DMS53 treated with DMSO at 0.1 percent for 48 hours (cell line): ENCODE results near the gene COA4.

Experiments used
- DNase-seq: peaks from one replicate; lab custom pipeline; 2025; ENCODE audit not compliant: unreplicated experiment; lab: John Stamatoyannopoulos, UW

Gene COA4

GRCh38 chr11:73866095-73866579 lies 10.5 kb downstream of the COA4 start:
- no peak for DNase-seq

- DNase-seq: no peak
Observed at GRCh38 chr11:73862986-73863385, 13.7 kb downstream of the COA4 start.

DNA sequence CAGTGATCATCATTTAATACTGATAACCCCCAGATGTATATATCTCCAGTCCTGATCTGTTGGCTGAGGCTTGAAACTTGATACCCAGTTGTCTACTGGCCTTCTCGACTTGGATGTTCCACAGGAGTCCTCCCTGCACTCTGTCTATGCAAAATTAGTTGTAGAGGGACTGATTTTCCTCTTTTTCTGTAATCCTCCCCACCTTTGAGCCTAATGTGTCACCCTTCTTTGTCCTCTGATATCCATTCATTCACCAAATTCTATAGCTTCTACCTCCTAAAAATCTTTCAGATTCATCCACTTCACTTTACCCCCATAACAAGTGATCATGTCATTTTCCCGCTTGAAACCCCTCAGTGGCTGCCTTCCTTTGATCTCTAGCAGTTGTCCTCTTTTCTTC lies 16.4 kb downstream of the COA4 start:
- DNase-seq: no peak

- no peak for DNase-seq
Observed at GRCh38 chr11:73859671-73860070, 17.0 kb downstream of the COA4 start.

DNA sequence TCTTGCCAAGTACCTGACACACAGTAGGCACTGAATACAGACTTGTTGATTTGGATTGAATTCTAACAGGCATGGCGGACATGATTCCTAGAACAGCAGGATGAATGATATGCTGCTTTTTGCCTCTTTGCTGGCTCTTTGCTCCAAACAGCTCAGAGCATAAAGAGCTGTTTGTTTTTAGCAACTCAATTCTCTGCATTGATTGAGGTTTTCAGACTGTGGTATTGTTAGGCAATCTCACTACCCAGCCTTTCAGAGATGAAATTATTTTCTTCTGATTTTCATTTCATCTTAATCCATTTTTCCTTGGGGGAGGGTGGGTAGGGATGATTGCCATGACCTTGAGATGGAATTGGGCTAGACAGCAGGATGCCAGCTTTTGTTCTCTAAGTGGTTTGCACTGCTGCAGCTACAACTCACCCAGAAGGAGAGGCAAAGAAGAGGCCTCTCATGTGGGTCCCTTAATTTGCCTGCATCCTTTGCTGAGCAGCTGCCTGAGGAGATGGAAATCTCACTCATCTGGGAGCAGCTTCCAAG lies 20.5 kb downstream of the COA4 start:
- no peak for DNase-seq

- DNase-seq: no peak
Observed at GRCh38 chr11:73854680-73855079, 22.0 kb downstream of the COA4 start.

DNA sequence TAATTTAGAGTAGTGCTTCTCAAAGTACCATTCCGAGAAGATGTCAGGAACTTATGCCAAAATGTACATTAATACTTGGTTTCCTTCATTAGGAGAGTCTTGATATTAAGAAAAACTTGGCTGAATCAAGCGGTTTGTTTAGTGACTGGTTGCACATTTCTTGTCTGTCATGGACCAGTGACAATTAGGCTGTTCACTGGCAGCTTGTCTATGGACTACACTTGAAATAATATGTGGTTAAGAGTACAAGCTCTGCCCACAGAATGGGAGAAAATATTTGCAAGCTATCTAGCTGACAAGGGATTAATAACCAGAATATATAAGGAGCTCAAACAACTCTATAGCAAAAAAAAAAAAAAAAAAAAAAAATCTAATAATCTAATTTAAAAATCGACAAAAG lies 24.6 kb downstream of the COA4 start:
- DNase-seq: no peak

DNA sequence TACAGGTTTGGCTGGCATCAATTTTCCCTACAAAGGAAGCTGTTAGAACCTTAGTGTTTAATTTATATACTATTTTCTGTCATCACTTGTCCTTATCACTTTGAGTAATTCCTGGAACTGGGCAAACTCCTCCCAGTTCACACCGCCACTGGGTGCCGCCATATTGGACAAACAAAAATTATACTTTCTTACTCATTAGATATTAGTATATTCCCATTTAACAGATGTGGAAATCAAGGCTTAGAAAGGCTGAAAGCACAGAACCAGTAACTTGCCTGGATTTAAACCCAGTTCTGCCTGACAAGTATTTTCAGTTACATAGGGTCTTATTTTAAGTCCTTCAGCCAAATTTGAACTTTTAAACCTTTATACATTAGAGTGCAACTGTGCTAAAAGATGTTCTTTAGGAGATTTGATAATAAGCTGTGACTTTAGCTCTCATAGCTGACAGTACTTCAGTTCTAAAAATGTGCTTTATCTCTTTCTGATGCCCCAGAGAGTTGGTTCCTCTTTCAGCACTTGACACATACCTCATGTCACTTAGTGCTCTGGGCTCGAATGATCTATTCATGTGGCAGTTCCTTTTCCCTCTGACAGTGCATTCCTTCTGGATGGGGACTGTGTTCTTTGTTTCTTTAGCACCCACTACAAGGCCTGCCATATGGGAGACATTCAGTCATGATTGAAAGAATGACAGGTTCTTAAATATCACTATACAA lies 25.4 kb downstream of the COA4 start:
- no peak for DNase-seq

- no peak for DNase-seq
Observed at GRCh38 chr11:73839123-73839457, 37.6 kb downstream of the COA4 start.

DNA sequence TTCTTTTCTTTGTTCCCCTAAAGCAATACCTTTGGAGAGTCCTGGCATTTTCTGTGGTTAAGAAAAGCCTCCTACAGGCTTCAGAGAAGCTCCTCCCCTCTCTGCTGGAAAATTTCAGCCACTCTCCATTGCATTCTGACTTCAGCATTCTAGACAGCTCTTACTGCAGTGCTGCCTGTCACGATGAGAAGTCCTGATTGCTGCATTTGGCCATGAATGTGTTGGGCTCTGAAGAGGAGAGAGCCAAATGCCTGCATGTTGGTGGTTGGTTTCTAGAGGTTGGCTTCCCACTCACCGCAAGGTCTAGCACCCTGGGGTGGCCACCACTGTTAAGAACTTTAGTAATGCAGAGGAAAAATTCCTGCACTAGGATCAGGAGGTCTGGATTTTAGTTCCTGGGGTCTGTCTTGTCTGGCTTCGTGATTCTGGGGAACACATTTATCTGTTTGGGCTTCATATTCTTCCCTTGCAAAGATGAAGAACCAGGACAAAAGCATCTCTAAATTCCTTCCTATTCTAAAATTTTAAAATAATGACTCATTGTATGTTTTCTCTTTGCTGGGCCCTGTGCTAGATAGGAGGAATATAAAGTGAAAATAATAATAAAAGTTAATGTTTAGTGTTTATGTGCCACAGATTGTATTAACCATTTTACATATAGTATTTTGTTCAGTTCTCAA lies 38.1 kb downstream of the COA4 start:
- DNase-seq: no peak

GRCh38 chr11:73833067-73833466 lies 43.6 kb downstream of the COA4 start:
- no peak for DNase-seq

DNA sequence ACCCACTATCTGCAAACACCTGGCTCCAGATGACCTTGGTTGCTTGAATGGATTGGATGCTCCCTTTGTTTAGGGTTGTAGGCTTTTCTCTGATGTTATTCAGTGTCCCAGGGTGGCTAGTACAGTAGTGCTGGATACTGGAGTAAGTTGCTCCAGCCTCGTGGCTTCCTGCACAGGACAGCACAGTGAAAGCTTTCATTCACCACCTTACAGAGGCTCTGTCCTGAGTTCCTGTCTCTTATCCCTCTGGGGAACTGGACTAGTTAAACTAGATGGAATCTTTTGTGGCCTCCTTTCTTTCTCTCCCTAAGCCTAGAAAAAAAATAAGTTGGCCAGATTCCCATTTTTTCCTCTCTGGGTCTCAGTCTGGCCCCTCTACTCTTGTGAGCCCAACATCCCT lies 46.4 kb downstream of the COA4 start:
- no peak for DNase-seq
